ENCODE data around the gene IL1RL2.

IL1RL2 gene

DNA sequence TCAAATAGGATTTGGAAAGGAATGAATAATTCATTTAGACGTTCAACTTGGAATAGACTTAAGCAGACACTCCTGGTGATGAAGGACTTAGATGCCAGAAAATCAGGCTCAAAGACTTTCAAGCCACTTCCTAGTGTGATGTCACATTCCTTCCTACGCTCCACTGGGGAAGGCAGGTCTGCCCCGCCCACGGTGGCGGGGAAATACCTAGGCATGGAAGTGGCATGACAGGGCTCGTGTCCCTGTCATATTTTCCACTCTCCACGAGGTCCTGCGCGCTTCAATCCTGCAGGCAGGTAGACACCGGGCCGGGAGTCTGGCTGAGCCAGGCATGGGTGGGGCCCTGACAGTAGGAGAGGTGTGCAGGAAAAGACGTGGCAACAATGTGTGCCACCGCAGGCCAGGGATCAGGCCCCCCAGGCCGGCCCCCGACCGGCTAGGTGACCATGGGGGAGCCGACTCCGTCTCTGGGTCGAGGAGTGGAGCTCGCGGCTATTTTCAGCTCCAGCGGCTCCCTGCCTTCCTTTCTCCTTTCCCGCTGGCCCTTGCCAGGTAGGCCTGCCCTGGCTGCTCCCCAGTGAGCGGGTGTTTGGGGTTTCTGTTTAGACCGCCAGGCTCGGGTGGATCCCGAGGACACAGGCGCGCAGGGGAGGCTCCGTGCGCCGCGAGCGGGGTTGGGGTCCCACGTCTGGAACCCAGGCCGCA lies at the start of gene IL1RL2:
Gene IL1RL2 (plus strand): TSS at position 233 of the 705 bp plus-strand sequence. CDS start 845 bp downstream, outside the sequence.
- DNase-seq = peak; percentile 37

DNA sequence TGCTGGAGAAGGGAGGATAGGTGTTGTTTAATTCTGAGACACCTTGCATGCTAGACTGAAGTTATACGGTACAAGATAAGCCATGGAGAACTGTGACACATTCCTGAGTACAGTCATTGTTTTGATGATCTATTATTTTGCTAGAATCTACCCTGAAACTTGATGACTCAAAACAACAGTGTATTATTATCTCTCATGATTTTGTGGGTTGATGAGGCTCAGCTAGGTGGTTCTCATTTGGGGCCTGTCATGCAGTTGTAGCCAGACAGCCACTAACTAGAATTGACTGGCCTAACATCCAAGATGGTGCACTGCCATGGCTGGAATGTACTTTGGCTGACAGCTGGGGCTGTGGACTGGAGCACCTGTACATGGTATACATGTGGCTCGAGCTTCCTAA lies 49.7 kb upstream of the IL1RL2 start:
- DNase-seq = no peak

DNA sequence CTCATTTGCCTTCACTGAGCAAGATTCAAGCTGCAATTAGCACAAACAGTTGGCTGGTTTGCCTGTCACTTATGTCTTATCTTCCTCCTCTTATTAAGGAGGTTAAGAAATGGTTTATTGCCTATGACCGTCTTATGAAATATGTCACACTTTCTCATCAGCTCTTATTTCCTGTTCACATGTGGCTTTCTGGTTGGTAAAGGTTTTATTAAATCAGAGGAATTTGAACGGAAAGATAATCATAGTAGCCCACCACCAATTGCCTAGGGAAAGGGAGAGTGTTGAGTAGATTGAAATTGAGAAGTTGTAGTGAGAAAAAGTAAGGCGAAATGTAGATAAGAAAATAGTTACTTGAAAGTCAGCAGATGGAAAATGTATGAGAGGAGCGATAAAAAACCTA lies 48.5 kb upstream of the IL1RL2 start:
- no peak for DNase-seq

DNA sequence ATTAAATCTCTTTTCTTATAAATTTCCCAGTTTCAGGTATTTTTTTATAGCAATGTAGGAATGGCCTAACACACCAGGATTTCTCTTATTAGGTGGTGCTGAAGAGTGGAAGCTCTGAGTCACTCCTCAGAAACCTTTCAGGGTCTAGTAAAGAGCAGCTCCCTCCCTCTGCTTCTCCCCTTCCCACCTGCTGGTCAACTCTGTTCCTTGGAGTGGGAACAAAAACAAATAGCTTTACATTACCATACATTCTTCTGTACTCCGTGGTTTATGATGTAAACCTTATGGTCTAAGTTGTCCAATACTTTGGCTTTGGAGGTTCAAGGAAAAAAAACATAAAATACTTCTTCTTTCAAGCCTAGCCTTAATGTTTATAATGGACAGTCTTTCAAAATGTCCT lies 47.0 kb upstream of the IL1RL2 start:
- no peak for DNase-seq

DNA sequence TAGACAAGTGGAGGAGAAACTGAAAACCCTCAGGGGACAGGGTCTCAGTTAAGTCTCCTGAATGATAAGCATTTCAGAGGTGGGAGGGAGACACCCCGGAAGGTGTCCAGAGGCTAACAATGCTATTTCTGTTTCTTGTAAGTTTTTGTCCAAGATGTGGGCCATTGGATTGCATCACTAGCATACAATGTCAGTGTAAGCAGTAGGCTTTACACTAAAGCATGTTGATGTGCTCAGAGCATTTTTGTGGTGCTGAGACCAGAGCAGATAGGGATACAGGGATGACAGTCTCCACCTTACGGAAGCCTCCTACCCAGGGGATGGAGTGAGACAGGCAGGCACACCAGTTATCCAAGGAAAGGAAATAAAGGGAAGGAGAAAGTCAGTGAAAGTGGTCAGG lies 46.4 kb upstream of the IL1RL2 start:
- DNase-seq = no peak

DNA sequence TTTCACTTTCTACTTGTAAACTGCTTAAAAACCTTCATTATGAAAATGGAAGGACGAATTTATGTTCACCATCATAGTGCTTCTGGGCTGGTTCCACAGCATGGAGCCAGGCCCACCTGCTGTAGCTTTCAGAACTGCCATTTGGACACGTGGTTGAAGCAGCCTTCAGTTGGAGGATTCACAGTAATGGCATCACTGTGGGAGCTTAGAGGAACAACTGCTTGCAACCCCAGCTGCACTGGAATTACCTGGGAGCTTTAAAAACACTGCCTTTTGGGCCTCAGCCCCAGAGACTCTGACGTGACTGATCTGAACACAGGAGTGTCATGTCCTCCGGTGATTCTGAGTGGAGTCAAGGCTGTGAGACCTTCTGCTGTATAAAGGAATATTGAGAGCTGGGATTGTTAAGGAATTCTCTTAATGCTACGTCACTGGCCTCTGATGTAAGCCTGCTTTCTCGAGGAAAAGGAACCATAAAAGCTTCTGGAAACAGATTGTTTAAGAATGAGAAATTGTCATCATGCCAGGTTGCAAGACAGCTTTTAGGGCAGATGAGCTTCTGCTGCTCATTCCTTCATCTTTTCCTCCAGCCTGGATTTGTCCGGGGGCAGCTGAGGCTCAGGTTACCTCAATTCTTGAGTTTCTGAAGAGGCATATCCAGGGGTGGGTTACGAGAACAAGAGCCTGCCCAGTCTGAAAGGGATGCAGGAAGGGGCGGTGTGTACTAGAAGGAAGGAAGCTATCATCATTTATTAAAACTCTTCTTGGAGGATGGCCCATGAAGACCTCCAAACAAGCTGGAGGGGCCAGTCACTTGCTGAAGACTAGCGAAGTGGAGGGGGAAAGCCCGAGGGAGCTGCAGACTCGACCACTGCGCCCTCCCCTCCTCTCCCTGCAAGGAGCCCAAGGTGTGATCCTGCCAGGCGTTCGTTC lies 45.5 kb upstream of the IL1RL2 start:
- peak; percentile 58 for DNase-seq

DNA sequence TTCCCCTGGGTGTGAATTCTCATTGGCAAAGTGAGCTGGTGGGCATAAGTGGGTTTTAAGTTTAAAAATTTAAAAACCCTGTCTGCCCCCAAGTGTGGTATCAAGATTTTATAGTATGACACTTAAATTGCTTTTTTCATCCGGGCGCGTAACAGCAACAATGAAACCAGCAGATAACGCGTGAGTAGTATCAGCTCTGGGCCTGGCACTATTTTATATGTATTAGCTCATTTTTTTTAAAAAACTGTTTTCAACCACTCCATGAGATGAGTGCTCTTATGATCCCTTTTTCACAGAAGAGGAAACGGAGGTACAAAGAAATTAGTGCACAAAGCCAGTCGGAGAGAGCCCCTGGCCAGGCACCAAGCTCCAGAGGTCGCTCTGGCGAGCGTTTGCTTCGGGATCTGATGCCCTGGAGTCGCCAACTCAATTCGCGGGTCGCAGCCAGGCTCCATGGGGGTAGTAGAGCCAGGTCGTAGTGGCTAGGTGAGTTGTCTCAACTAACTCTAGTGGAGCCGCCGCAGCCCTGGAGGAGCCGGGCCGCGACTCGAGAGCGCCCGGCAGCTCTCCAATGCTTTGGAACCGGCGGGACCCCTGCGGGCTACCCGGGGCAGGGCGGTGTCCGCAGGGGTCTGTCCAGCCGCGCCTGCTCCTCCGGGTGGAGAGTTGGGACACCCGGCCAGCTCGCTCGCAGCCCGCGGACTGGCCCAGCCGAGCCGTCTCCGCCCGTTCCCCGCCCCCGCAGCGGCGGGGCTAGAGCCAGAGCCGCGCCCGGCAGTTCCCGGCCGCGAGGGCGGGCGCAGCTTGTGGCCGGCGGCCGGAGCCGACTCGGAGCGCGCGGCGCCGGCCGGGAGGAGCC lies 44.6 kb upstream of the IL1RL2 start, which contains the start of gene IL1R1:
Gene IL1R1 (plus strand): TSS at position 777 of the 859 bp plus-strand sequence. CDS start 14,979 bp downstream, outside the sequence.
- DNase-seq = peak; percentile 87

DNA sequence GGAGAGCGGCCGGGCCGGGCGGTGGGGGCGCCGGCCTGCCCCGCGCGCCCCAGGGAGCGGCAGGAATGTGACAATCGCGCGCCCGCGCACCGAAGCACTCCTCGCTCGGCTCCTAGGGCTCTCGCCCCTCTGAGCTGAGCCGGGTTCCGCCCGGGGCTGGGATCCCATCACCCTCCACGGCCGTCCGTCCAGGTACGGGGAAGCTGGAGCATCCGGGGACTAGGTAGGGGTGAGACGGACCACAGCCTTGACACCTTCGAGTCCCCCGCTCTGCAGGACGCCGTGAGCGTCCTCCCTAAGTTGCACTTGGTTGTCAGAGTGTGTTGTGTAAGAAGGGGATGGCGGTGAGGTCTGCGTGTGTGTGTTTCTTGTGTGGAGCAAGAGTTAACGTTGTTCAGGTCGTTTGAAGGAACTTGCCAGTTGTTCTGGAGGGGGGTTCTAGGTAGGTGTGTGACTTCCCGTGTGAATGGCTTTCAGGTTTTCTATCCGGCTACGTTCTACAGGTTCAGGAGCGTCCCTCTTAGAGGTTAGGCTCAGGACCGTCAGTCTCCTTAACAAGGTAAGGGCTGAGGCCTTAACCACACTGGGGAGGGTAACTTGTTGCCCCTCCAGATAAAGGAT lies 43.9 kb upstream of the IL1RL2 start:
- DNase-seq = no peak

DNA sequence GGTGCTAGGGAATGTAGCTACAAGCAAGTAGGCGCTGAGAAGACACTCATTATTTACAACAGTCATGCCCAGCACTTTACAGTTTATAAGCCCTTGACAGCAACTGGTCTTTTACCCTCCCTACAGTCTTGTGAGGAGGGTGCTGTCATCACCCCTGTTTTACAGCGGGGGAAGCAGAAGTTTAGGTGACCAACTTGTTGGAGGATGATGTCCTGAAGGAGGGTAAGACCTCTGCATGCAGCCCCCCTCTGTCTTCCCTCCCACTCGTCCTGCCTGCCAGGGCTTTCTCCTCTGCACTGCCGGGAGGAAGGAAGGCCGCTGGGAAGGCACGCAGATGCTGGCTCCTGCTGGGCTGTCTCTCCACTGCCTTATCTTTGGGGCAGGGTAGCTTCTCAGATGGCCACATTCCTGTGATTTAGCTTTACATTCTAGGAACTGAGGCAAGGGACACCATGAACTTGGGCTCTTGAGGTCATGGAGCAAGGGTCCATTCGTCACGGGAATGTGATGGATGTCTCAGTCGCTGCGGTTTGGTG lies 43.3 kb upstream of the IL1RL2 start:
- peak; percentile 40 for DNase-seq

DNA sequence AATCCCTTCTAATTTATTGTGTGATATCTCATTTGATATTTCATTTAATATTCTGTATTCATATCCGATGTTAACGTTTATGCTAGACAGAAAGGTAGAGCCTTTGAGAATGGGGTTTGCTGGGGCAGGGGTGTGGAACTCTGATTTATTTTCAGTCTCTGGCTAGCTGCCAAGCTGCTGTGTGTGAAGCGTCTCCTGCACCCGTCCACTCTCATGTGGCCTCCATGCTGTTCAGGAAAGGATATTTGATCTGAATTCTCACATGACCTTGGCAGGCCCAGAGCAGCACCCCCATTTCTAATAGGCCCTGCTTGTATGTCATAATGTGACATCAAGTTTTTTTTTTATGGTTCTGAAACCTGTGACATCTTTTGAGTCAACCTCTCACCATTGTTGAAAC lies 42.7 kb upstream of the IL1RL2 start:
- no peak for DNase-seq

DNA sequence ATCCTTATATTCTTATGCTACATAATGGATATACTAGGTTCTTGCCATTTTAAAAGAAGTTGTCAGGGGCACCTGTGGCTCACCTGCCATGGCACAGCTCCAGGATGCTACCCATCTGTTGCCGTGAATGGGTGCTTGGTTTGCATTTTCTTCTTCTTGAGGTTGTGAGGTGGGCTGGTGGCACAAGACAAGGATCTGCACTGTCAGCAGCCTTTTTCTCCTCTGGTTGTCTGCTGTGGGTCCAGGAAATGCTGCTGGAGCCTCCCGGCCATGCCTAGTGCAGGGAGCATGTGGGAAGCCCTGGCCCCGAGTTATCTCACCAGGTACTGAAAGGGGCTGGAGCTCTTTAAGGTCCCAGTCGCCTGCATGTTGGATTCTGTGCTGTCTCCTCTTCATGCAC lies 41.7 kb upstream of the IL1RL2 start:
- DNase-seq = no peak

DNA sequence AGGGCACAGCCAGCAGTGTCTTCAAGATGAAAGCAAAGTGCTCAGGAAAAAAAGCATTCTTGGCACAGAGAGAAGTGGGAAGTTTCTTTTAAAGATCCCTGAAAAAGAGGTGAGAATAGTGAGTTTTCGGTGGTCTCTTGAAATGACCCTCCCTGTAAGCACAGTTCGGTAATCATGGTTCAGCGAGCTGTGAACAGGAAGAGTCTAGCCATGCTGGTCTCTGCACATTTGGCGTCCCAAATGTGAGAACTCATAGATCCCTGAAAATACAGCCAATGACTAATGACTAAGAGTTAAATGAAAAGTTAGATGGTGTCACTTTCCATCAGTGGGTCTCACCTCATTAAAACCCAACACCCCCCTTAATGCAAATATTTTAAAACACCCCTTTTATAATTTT lies 40.9 kb upstream of the IL1RL2 start:
- DNase-seq = no peak

DNA sequence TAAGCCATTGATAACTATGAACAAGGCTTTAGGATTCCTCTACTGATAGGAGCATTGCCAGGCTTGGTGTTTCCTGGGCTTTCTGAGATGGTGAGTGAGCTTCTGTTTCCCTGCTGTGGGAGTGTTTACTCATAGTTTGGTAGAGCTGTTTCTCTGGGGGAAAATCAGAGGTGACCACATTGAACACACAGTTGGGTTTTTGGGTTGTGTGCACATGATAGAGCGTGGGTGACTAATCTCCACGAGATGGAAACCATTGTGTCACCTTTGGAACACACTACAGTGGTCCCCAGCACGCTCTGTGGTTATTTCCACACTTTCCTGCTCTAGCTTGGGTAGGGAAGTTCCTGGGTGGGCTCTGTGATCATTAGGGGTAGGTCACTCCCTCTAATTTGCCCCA lies 38.9 kb upstream of the IL1RL2 start:
- DNase-seq = no peak

DNA sequence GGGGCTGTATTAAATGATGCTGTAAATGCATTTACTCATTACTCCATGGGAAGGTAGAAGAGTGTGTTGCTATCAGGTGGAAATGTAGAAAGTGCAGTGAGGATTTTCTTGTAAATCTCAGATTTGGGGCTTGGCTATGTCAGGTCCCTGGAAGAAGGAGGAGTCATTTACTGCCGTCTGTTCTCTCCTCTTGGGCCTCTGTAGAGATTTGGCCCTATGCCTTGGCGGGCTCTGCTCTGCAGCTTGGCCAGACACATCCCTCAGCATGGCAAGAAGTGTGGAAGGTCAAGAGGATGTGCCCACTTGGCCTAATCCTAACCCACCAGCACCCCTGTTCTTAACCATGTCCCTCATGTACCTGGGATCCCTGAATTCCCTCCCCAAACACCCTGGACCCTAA lies 37.6 kb upstream of the IL1RL2 start:
- no peak for DNase-seq

DNA sequence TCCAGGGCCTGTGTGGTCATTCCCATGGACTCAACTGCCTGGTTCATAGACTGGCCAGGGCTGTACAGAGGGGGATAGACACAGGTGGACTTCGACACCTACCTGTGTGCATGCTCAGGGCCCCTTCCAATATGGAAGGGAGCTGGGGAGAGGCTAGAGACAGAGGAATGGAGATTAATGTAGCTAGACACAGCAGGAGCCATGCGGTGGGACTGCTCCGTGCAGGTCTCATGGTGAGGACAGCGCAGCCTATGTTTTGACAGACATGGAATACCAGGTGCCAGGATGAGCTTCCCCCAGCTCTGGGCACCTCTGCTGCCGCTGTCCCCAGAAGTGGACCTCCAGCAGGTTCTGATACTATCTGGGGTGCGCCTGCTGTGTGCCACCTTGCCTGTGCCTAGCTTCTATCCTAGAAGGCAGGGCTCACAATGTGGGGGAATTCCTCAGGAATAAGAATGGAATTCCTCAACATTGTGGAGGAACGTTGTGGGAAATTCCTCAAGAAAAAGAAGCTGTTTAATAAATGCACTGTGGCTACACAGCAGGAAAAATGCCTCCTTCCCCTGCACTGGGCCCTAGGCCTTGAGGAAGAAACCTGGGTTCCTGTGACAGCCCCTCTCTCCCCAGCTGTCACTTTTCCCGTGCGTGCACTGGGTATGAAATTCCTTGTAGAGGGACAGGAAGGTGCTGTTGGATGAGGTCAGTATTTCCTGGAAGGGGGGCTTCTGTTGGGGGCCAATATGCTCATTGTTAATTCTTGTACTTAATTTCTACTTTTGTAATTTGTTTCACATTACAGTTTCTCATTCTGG lies 37.0 kb upstream of the IL1RL2 start:
- no peak for DNase-seq

DNA sequence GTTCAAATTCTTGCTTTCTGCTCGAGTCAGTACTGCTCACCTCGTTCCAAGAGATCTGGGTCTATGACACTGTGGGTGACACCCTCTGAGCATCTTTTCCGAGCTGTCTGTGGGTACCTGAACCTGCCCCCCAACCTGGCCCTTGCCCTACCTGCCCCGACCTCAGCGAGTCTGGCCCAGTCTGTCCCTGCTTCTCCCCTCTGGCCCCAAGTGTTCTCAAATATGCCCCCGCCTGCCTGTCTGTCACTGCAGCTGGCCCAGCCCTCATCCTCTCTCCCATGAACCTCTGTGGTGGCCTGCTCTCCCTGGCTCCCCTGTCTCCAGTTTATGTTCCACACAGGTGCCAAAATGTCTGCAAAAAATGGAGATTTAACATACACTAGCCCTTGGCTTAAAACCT lies 32.5 kb upstream of the IL1RL2 start:
- DNase-seq = no peak

DNA sequence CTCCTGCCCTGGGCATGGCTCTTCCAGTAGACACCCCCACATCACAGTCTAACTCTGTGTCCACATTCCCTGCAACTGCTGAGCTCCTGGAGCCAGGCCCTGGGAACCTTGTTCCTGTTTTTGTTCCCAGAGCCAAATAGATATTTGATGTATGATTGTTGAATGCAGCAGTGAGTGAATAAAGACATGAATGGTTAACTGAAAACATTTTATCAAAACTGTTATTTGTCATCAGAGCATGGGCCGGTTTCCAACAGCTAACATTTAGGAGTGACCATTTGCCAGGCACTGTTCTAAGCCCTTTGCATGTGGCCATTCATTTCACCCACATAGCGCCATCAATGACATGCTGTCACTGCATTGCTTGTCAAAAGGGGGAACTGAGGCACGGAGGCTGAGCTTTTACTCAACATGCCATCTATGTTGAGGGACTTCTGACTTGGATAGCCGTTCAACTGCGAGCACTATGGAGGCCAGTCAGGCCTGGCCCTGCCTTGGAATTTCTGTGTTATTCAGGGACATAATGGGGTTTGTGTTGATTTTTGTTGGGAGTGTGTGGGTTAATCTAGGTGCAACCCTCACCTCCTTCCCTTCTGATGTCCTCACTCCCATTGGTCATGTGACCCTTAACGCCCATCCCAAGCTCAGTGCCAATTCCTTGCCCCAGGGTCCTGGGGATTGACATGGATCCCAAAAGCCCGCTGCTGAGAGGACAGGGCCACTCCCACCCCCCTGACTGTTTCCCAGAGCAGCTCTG lies 31.7 kb upstream of the IL1RL2 start:
- DNase-seq = no peak

DNA sequence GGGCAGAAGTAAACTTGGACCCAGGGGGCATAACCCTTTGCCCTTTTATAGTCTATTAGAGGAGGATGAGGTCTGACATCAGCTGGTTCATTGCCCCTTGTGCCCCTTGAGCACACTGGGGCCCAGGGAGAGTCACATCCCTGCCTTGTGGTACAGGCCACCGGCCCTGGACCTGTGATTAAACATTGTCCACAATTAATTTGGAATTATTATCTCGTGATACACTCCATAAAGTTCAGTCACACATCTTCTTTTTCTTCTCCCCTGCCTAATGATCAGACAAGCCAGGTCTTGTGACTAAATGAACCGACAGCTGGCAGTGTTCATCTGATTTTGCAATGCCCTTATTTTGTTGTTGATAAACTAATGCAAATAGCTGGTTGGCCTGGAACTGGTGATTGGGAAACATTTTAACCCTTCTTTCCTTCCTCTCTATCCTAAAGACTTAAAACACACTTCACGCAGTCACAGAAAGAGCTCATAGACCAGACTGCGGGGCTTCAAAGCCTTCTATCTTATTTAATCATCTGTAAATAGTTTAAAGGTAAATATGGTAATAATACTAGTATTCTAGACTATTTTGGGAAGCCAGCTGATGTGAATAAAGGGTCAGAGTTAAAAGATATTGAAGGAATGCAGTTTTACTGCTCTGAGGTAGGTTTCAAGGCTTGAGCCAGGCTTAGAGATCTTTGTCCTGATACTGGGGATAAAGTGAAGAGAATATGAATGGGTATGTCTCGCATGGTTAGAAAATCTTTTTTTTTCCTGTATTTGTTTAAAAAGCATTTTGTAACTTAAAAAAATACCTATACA lies 30.9 kb upstream of the IL1RL2 start:
- no peak for DNase-seq

DNA sequence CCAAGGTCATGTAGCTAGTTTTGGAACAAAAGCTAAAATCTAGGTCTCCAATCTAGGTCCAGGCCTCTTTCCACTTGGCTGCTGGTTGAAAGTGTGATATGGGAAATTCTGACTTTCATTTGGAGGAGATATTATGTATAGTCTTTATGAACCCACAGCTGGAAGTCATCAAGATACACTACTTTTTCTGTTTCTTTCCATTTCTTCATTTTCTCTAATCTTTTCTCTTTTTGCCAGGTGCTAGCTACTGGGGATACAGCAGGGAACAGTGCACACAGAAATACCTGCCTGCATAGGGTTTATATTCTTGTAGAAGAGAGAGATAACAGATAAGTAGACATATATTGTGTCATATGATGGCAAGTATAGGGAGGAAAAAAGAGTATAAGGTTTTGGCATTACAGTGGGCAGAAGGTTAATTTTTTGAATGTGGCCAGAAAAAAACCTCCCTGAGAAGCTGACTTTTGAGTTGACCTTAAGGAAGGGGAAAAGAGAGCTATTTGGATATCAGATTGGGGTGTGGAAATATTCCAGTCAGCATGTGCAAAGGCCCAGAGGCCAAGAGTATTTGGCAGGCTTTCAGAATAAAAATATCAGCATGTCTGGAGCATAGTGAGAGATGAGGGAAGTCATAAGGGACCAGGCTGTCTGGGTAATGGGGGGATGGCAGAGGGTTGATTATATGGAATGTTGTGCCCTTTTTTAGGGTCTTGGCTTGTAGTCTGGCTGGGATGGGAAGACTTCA lies 28.6 kb upstream of the IL1RL2 start:
- DNase-seq = no peak

All from right hindlimb (tissue), 1 donor.